ENCODE results near the gene ALPK1.

DNA sequence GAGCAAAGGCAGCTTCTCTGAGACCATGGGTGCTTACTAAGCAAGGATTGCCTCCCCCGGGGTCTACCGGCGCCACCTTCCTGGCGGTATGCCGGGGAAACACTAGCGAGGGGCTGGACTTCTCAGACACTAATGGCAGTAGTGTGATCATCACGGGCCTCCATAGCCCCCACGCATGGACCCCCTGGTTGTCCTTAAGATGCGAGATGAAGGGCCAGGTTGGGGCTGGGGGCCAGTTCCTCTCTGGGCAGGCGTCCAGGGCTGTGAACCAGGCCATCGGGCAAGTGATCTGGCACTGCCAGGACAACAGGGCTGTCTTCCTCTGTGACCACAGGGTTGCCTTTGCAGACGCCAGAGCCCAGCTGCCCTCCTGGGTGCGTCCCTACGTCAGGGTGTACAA is 60.7 kb downstream of the ALPK1 start:
- TF ChIP-seq, protein P1, sequence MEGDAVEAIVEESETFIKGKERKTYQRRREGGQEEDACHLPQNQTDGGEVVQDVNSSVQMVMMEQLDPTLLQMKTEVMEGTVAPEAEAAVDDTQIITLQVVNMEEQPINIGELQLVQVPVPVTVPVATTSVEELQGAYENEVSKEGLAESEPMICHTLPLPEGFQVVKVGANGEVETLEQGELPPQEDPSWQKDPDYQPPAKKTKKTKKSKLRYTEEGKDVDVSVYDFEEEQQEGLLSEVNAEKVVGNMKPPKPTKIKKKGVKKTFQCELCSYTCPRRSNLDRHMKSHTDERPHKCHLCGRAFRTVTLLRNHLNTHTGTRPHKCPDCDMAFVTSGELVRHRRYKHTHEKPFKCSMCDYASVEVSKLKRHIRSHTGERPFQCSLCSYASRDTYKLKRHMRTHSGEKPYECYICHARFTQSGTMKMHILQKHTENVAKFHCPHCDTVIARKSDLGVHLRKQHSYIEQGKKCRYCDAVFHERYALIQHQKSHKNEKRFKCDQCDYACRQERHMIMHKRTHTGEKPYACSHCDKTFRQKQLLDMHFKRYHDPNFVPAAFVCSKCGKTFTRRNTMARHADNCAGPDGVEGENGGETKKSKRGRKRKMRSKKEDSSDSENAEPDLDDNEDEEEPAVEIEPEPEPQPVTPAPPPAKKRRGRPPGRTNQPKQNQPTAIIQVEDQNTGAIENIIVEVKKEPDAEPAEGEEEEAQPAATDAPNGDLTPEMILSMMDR (IDR thresholded peaks at IDR 0.05) = no peak
- no peak for TF ChIP-seq POLR2AphosphoS5 (IDR thresholded peaks at IDR 0.05)

All from prostate gland (tissue), 2 donors.